COLO829 (cell line): ENCODE measurements around the gene TPCN2.
"Not testable (repeated sequence)": the region's sequence is repeated elsewhere in the genome, so short reads cannot be mapped to it uniquely, and the experiment has no call there.

ENCODE experiments used
- DNase-seq: peaks from one replicate; pipeline ENCODE4 v3.0.0; 2012; ENCODE audit warnings: low spot score

Gene TPCN2

GRCh38 chr11:69130654-69131053 is 81.9 kb downstream of the TPCN2 start:
- no peak for DNase-seq

DNA sequence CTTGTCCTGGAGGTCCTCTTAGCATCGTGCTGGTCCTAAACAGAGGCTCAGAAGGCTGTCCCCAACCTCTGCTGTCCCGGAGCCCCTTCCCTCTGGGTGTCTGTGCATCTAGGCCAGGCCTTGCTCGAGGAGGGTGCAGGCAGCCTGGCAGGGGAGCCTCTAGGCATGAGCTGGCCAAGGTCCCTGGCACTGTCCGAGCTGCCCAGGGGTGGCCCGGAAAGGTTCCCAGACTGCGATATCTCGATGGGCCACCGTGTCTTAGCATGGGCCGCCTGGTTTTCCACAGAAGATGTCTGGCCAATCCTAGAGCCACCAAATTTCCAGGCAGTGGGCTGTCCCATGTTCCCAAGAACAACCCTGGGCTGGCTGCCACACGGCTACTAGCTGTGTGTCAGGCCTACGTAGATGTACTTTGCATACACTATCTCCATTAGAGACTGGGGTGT is 82.4 kb downstream of the TPCN2 start:
- no peak for DNase-seq

DNA sequence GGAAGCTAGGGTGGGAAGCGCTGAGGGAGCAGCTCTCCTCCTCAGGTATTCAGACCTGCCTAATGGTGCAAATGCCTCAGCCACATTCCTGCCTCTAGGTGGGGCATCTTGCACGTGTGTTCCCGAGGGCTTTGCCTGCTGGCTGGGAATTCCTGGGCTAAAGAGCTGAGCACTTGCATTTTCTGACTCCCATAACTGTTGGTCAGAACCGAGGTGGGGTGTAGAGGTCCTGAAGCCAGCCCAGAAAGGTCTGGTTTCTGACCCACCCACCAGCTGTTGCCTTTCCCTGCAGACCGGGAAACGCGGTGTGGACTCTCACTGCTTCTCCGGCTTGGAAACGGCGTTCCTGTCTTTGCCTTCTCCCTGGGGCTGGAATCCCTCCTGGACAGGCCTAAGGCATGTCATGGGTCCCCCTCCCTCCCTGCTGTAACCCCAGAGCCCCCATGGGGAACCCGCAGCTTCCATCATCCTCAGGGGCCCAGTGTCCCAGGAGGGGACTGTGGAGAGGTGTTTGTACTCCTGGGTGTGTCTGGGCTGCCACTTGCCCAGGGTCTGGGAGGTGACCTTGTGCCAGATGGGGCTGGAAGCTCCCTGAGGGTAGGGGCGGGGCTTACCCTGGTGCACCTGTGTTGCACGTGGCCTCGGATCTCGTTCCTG is 83.0 kb downstream of the TPCN2 start:
- DNase-seq, result peak; percentile 54

DNA sequence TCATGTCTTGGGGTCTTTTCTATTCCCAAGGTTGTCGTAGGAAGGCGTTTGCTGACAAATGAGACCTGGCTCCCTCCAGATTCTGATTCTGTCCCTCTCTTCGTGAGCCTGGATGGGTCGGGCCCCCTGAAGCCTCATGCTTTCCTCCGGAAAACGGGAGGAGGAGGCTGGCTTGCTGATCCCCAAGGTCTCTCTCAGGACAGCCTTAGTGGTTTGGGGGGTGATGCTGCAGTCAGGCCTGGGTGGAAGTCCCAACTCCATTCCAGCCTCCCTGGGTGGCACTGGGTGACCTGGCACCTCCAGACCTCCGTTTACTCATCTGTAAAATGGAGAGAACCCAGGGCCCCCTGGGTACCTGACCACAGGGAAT is 83.6 kb downstream of the TPCN2 start:
- DNase-seq, result no peak

DNA sequence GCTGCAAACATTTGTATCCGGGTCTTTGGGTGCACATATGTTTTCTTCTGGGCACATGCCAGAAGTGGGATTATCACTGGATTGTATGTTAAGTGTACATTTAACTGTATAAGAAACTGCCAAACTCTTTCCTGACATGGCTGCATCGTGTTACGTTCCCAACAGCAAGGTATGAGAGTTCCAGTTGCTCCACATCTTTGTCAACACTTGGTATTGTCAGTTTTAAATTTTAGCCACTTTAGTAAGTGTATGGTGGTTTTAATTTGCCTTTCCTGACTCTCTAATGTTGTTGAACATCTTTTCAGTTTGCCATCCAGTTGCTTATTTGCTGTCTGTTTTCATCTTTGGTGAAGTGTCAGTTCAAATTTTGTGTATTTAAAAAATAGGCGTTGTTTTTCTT is 84.5 kb downstream of the TPCN2 start:
- no peak for DNase-seq

- DNase-seq, result not testable (repeated sequence)
These were observed 85.5 kb downstream of the TPCN2 start for GRCh38 chr11:69134182-69134581.

DNA sequence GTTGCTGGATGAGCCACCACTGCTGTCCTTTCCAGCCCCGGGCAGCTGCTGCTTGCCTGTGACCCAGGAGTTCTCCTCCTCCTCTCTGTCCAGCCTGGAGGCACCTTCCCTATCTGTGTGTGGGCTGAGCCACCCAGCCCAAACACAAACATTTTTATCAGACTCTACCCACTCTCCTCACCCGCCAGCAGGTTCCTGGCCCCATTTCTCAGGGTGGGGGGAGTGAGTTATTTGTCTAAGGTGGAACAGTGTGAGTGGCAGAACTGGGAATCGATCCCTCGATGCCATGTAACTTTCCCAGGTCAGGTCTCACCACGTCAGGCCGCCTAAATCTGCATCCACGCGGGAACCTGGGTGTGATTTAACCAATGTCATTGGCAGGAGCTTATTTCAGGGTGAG is 86.2 kb downstream of the TPCN2 start:
- no peak for DNase-seq

GRCh38 chr11:69135420-69136363 is 87.0 kb downstream of the TPCN2 start:
- no peak for DNase-seq

DNA sequence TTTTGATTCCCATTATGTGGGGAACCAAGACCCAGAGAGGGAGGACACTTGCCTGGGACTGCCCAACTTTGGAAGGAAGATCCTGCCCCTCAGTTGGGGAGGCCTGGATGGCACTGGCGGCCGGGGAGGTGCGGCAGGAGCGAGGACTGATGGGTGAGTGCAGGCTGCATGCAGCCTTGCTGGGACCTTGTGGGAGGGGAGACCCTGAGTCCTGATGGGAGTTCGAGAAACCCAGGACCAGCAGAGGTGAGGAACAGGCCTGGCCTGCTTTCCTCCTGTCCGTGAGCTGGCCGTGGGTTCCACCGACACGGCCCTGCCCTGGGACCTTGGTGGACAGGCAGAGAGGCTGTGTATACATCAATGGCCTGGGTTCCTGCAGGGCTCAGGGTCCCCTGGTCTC is 87.7 kb downstream of the TPCN2 start:
- no peak for DNase-seq

DNA sequence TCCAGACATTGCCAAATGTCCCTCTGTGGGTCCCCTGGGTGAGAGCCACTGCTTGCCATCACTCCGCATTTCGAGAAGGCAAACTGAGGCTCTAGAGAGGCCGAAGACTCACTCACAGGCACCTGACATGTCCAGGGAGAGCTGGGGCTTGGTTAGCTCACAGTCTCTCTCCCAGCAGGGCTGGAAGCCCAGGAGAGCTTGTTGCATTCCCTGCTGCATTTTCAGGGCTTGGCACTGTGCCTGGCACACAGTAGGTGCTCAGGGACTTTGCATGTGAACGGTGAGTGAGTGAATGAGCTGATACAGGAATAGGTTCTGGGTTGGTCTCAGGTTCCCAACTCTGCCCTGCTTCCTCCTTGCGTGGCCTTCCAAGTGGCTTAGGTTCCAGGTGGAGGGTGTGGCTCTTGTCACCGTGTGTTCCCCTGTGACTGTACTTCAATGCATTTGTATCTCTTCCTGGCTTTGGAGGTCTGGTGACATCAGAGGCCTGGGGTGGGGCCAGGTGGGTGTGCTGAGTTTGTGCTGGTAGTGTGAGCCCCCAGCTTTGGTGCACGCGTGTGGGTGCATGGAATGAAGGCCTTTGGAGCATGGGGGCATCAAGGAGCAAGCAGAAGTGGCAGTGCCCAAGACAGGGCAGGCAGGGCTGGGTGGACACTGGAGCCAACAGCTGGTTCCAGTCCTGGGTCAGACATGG is 88.6 kb downstream of the TPCN2 start:
- no peak for DNase-seq

GRCh38 chr11:69138265-69138664 is 89.5 kb downstream of the TPCN2 start:
- no peak for DNase-seq

DNA sequence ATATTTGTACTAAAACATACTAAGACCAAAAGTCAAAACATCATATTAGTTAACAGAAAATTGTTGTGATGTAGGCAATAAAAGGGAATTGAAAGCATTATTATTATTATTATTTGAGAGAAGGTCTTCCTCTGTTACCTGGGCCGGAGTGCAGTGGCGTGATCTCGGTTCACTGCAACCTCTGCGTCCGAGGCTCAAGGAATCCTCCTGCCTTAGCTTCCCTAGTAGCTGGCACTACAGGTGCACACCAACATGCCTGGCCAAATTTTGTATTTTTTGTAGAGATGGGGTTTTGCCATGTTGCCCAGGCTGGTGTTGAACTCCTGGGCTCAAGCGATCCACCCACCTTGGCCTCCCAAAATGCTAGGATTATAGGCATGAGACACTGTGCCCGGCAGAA is 91.4 kb downstream of the TPCN2 start:
- not testable (repeated sequence) for DNase-seq

GRCh38 chr11:69140635-69141034 is 91.9 kb downstream of the TPCN2 start:
- DNase-seq, result no peak

- no peak for DNase-seq
These were observed 93.0 kb downstream of the TPCN2 start for GRCh38 chr11:69141742-69142141.

- no peak for DNase-seq
These were observed 94.2 kb downstream of the TPCN2 start for GRCh38 chr11:69142895-69143294.

DNA sequence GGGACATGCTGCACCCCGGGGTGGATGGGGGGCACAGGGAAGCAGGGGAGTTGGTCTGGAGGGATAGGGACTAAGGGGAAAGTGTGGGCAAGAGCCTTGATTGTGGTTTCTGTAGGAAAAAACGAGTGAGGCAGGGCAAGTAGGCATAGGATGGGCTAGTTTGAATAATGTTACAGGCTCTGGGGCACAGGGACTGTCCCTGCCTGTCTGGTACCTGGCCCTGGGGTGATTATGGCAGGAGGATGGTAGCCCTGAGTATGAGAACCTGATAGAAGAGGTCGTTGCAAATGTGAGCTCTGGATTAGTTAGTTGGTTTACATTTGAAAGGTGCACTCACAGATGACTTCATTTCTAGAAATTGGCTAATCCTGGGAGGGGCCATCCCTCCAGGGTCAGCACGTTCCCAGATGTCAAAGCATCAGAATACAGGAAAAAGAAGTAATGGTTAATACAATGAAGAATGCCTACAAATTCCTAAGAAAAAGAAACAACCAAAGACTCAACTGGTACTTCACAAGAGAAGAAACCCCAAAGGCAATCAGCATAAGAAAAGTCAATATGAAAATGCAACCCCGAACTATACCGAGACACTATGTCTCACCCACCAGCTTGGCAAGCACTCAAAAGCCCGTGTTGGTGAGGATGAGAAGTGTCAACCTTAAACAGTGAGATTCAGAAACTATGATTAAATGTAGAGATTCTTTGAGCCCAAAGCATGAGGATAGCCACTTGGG is 95.8 kb downstream of the TPCN2 start:
- no peak for DNase-seq

- DNase-seq, result no peak
These were observed 96.3 kb downstream of the TPCN2 start for GRCh38 chr11:69145050-69145380.

DNA sequence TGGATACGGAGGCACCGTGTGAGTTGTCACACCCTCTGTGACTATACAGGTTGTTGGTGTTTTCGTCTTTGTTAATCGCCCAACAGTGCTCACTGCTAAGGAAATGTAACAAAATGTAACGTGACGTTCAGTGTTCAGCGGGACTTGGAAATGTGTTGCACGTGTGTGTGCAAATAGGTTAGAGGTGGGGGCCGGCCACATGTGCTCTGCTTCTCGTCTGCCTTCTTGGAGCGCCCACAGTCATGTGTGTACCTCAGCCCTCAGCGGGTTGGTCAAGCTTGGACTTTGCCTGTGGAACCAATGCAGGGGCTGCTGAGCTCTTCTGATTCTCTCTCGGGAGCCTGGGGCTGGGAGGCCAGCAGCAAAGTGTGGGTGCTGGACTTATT is 99.6 kb downstream of the TPCN2 start:
- no peak for DNase-seq

GRCh38 chr11:69148806-69149205 is 100.1 kb downstream of the TPCN2 start:
- no peak for DNase-seq

- DNase-seq, result not testable (repeated sequence)
These were observed 100.8 kb downstream of the TPCN2 start for GRCh38 chr11:69149338-69150045.

DNA sequence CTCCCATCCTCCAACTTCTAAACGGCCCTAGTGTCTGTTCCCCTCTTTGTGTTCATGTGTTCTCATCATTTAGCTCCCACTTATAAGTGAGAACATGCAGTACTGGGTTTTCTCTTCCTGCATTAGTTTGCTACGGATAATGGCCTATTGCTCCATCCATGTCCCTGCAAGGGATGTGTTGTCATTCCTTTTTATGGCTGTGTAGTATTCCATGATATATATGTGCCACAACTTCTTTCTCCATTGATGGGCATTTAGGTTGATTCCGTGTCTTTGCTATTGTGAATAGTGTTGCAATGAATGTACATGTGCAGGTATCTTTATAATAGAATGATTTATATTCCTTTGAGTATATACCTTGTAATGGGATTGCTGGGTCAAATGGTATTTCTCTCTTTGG is 101.4 kb downstream of the TPCN2 start:
- DNase-seq, result no peak

- DNase-seq, result no peak
These were observed 103.1 kb downstream of the TPCN2 start for GRCh38 chr11:69151836-69152235.
